BE2C (cell line): ENCODE measurements around the gene C1orf53.
"Not testable (repeated sequence)": the region's sequence is repeated elsewhere in the genome, so short reads cannot be mapped to it uniquely, and the experiment has no call there.

ENCODE experiments used
- DNase-seq: peaks from one replicate; pipeline ENCODE4 v3.0.0-alpha.2; 2020
- H3K27me3 ChIP-seq: fragments of 250-450 bp; sonication (Bioruptor Pico); 2 replicates; pipeline ENCODE4 v1.5.1; 2020; ENCODE audit warnings: mild to moderate bottlenecking
- H3K36me3 ChIP-seq: fragments of 250-450 bp; sonication (Bioruptor Pico); 2 replicates; pipeline ENCODE4 v1.5.1; 2020; ENCODE audit warnings: mild to moderate bottlenecking
- H3K4me1 ChIP-seq: fragments of 250-450 bp; sonication (Bioruptor Pico); 2 replicates; pipeline ENCODE4 v1.5.1; 2020
- H3K4me3 ChIP-seq: 2 replicates; pipeline ENCODE4 v1.5.1; 2011; ENCODE audit warnings: low read depth, low read length
- H3K9me3 ChIP-seq: fragments of 250-450 bp; sonication (Bioruptor Pico); 2 replicates; pipeline ENCODE4 v1.5.1; 2020
- TF ChIP-seq, protein P1 (sequence below): IDR thresholded peaks from 2 replicates; pipeline ENCODE4 v1.5.1; 2012; ENCODE audit warnings: mild to moderate bottlenecking, low read depth, low read length

Gene C1orf53

DNA sequence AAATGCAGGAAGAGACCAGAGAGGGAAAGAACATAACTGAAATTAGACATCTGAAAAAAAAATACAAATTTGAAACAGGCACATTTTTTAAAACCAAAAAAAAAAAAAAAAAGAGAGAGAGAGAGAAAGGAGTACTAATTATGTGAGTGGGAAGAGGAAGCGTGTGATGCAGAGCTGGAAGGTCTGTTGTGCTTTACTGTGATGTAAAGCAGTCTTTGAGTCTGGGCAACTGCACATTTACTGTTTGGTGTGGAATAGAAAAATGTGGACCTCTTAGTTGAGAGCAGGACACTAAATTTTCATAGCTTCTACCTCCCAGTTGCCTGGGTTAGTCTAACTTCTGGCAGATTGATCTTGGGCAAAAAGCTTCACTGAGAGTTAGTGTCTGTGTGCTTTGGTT lies 31.2 kb downstream of the C1orf53 start:
- TF ChIP-seq, protein P1, sequence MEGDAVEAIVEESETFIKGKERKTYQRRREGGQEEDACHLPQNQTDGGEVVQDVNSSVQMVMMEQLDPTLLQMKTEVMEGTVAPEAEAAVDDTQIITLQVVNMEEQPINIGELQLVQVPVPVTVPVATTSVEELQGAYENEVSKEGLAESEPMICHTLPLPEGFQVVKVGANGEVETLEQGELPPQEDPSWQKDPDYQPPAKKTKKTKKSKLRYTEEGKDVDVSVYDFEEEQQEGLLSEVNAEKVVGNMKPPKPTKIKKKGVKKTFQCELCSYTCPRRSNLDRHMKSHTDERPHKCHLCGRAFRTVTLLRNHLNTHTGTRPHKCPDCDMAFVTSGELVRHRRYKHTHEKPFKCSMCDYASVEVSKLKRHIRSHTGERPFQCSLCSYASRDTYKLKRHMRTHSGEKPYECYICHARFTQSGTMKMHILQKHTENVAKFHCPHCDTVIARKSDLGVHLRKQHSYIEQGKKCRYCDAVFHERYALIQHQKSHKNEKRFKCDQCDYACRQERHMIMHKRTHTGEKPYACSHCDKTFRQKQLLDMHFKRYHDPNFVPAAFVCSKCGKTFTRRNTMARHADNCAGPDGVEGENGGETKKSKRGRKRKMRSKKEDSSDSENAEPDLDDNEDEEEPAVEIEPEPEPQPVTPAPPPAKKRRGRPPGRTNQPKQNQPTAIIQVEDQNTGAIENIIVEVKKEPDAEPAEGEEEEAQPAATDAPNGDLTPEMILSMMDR = no peak
- no peak for DNase-seq
- Histone ChIP-seq H3K4me1 (no peaks in the 10 kb centered on the region), H3K9me3 (no peaks in the 10 kb centered on the region), H3K4me3 (no peak overlapping the region), H3K27me3 (no peaks in the 10 kb centered on the region), H3K36me3 (peaks cover 6% of the 10 kb centered on the region; the same call in 1 of the 2 replicates)

DNA sequence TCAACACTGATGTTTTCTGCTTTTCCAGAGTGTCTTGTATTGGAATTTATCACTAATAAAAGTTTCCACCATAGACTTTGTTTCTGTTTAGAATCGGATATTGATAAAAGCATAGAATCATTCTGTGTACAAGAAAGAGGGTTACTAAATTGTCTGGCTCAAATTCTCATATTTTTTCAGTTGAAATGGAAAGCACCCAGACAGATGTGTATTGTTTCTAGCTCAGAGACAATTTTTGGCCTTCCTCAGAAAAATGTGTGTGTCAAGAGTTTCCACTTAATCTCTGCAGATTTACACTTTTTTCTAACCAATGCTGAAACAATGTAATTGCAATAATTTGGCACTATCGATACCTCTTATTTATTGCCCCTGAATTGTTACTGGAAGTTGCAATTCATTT lies 35.0 kb downstream of the C1orf53 start:
- Histone ChIP-seq H3K4me1 (no peaks in the 10 kb centered on the region), H3K27me3 (no peaks in the 10 kb centered on the region), H3K36me3 (peaks cover 1% of the 10 kb centered on the region; the same call in 1 of the 2 replicates), H3K9me3 (no peaks in the 10 kb centered on the region), H3K4me3 (no peak overlapping the region)
- TF ChIP-seq, protein P1 = no peak
- DNase-seq = no peak

DNA sequence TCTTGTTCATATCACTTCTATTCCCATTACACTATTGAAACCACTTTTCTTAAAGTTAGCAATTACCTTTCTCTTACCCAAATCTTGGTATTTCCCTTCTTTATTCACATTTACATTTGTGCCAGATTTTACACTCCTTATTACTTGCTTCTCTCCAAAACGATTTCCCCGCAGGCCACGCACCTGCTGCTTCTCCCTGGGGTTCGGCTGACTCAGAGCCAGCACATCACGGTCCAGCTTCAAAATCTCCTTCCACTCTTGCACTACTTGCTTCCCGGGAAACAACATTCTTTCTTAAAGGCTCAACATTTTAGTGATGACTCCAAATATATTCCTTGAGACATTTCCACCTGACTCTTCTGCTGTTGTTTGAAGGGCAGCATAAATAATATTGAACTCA lies 35.5 kb downstream of the C1orf53 start:
- TF ChIP-seq, protein P1 = no peak
- Histone ChIP-seq H3K36me3 (no peaks in the 10 kb centered on the region), H3K9me3 (no peaks in the 10 kb centered on the region), H3K4me3 (no peak overlapping the region), H3K4me1 (no peaks in the 10 kb centered on the region), H3K27me3 (no peaks in the 10 kb centered on the region)
- no peak for DNase-seq

DNA sequence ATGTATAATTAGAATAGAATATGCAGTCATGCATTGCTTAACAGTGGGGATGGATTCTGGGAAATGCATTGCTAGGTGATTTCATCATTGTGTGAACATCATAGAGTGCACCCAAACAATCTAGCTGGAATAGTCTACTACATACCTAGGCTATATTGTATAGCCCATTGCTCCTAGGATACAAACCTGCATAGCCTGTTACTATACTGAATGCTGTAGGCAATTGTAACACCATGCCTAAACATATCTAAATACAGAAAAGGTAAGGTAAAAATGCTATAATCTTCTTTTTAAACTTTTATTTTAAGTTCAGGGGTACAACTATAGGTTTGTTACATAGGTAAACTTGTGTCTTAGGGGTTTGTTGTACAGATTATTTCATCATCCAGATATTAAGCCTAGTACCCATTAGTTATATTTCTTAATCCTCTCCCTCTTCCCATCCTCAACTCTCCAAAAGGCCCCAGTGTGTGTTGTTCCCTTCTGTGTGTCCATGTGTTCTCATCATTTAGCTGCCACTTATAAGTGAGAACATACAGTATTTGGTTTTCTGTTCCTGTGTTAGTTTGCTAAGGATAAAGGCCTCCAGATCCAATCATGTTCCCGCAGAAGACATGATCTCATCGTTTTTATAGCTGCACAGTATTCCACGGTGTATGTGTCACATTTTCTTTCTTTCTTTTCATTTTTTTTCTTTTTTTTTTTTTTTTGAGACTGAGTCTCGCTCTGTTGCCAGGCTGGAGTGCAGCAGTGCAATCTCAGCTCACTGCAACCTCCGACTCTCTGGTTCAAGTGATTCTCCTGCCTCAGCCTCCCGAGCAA lies 36.9 kb downstream of the C1orf53 start:
- not testable (repeated sequence) for H3K4me1 ChIP-seq, DNase-seq, H3K9me3 ChIP-seq, H3K36me3 ChIP-seq, H3K27me3 ChIP-seq, H3K4me3 ChIP-seq

DNA sequence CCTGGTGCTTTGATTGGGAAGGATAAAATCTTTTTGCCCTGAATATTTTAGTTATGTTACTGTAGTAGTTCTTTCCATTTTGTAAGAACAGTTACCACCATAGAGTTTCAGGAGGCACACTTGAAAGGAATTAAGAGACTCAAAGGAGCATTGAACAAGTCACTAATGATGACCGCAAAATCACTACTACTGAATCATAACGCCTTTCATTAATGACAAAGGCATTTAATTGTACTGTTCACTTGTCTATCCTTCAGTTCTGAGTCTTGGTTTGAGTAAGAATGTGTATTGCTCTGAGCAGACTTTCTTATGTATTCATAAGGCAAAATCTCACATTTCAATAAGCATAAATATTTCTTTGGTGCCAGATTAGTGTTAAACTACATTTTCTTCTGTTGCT lies 39.6 kb downstream of the C1orf53 start:
- Histone ChIP-seq H3K4me3 (no peak overlapping the region), H3K9me3 (no peaks in the 10 kb centered on the region), H3K27me3 (no peaks in the 10 kb centered on the region), H3K36me3 (no peaks in the 10 kb centered on the region), H3K4me1 (no peaks in the 10 kb centered on the region)
- TF ChIP-seq, protein P1 = no peak
- no peak for DNase-seq

DNA sequence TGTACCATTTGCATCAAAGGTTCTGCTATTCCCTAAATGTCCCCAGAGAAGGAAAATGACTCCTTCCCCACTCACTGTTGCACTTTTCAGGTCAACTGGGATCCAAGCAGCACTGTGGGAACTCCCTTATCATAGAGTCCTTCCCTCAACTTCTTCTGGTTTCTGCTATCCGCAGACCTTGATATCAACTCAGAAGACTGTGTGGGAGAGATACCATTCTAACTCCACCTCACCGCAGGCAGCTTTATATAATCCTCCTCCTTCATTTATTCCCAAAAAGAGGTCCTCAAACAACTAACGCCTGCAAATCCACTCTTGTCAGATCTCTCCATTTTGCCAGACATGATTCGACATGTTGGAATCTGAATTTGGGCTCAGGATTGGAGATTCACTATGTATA lies 42.1 kb downstream of the C1orf53 start:
- no peak overlapping the region for H3K4me3 ChIP-seq
- no peaks in the 10 kb centered on the region for H3K4me1 ChIP-seq
- no peaks in the 10 kb centered on the region for H3K27me3 ChIP-seq
- TF ChIP-seq, protein P1 = no peak
- no peaks in the 10 kb centered on the region for H3K36me3 ChIP-seq
- DNase-seq = no peak
- no peaks in the 10 kb centered on the region for H3K9me3 ChIP-seq
